IMR-90 (cell line): ENCODE data around the gene NRCAM. TPM values are rescaled to one million over a fixed set of nuclear protein-coding genes. Genes with fewer than 3 reads are reported as not detected.

ENCODE experiments used
- ATAC-seq: fragments of 200-7000 bp; cut with Tn5 transposase; 2 replicates; pipeline ENCODE4 v1.9.1; 2020; ENCODE audit warnings: low read depth, mild to moderate bottlenecking, moderate library complexity
- BruUV-seq: library from RNA; stranded (reverse); fragments of 400-500 nt; replicated peaks from 2 replicates; lab custom pipeline; 2021; lab: Mats Ljungman, UMichigan
- CTCF ChIA-PET: fragments of 300-600 bp; formaldehyde crosslinking; extraction: SDS; loops from one replicate; lab custom pipeline; 2021; ENCODE audit warnings: antibody characterized with exemption; lab: Yijun Ruan, JAX
- POLR2A ChIA-PET: fragments of 300-600 bp; sonication (Branson Sonifier 250); formaldehyde crosslinking; loops from one replicate; lab custom pipeline; 2022; ENCODE audit warnings: antibody characterized with exemption; ENCODE audit not compliant: unreplicated experiment; lab: Charles Lee
- DNase-seq: peaks from one replicate; pipeline ENCODE4 v3.0.0; 2013
- H2AFZ ChIP-seq: replicated peaks from 2 replicates; pipeline ENCODE3; 2013; ENCODE audit warnings: low read length, mild to moderate bottlenecking; ENCODE audit not compliant: poor library complexity
- H2AK5ac ChIP-seq: 2 replicates; pipeline ENCODE4 v1.6.1; 2013; ENCODE audit warnings: low read depth, low read length, inconsistent platforms
- H2AK9ac ChIP-seq: replicated peaks from 2 replicates; pipeline ENCODE3; 2013; ENCODE audit warnings: mild to moderate bottlenecking, low read depth, low read length, moderate library complexity; ENCODE audit not compliant: poor library complexity
- H2BK120ac ChIP-seq: 2 replicates; pipeline ENCODE4 v1.6.1; 2013; ENCODE audit warnings: low read depth, low read length, inconsistent platforms
- H2BK15ac ChIP-seq: 3 replicates; pipeline ENCODE4 v1.6.1; 2013; ENCODE audit warnings: low read depth, low read length, inconsistent platforms
- H2BK20ac ChIP-seq: 2 replicates; pipeline ENCODE4 v1.6.1; 2013; ENCODE audit warnings: low read depth, mild to moderate bottlenecking, inconsistent platforms, low read length, moderate library complexity
- H2BK5ac ChIP-seq: 2 replicates; pipeline ENCODE4 v1.6.1; 2013; ENCODE audit warnings: mild to moderate bottlenecking, low read depth, low read length, inconsistent platforms; ENCODE audit not compliant: poor library complexity, severe bottlenecking
- H3K14ac ChIP-seq: replicated peaks from 2 replicates; pipeline ENCODE4 v1.6.1; 2013; ENCODE audit warnings: low read depth, low read length, inconsistent platforms
- H3K18ac ChIP-seq: 2 replicates; pipeline ENCODE4 v1.6.1; 2013; ENCODE audit warnings: low read depth, low read length, control low read depth
- H3K23ac ChIP-seq: 2 replicates; pipeline ENCODE4 v1.6.1; 2013; ENCODE audit warnings: low read depth, low read length, inconsistent platforms
- H3K27ac ChIP-seq: 2 replicates; pipeline ENCODE4 v1.5.1; 2013; ENCODE audit warnings: mild to moderate bottlenecking, control low read depth, low read length; ENCODE audit not compliant: insufficient read depth
- H3K27me3 ChIP-seq: 2 replicates; pipeline ENCODE4 v1.6.1; 2013; ENCODE audit warnings: low read length; ENCODE audit not compliant: control insufficient read depth, insufficient read depth
- H3K36me3 ChIP-seq: 2 replicates; pipeline ENCODE4 v1.6.1; 2013; ENCODE audit warnings: low read length, mixed read lengths; ENCODE audit not compliant: control insufficient read depth, insufficient read depth
- H3K4ac ChIP-seq: 2 replicates; pipeline ENCODE4 v1.6.1; 2013; ENCODE audit warnings: low read depth, low read length, inconsistent platforms
- H3K4me1 ChIP-seq: 2 replicates; pipeline ENCODE4 v1.6.1; 2013; ENCODE audit warnings: low read length, mixed read lengths; ENCODE audit not compliant: control insufficient read depth, insufficient read depth
- H3K4me2 ChIP-seq: 2 replicates; pipeline ENCODE4 v1.6.1; 2013; ENCODE audit warnings: low read depth, mild to moderate bottlenecking, control low read depth, low read length, moderate library complexity
- H3K4me3 ChIP-seq: 2 replicates; pipeline ENCODE4 v1.5.1; 2013; ENCODE audit warnings: low read depth, mild to moderate bottlenecking, control low read depth, low read length, moderate library complexity; ENCODE audit not compliant: insufficient read depth
- H3K56ac ChIP-seq: 2 replicates; pipeline ENCODE4 v1.6.1; 2013; ENCODE audit warnings: low read length, inconsistent platforms; ENCODE audit not compliant: insufficient read depth; ENCODE audit errors: extremely low read depth
- H3K79me1 ChIP-seq, 2 experiments: 2 replicates each; pipeline ENCODE4 v1.6.1; 2013; ENCODE audit warnings: low read length in 2 of 2, inconsistent platforms in 1 of 2, low read depth in 1 of 2
- H3K9ac ChIP-seq: 2 replicates; pipeline ENCODE4 v1.6.1; 2013; ENCODE audit warnings: low read depth, low read length, control low read depth
- H3K9me1 ChIP-seq: 2 replicates; pipeline ENCODE4 v1.6.1; 2013; ENCODE audit warnings: low read length, inconsistent platforms; ENCODE audit not compliant: insufficient read depth
- H3K9me3 ChIP-seq: 2 replicates; pipeline ENCODE4 v1.6.1; 2013; ENCODE audit warnings: low read length; ENCODE audit not compliant: control insufficient read depth, insufficient read depth
- H4K20me1 ChIP-seq: 2 replicates; pipeline ENCODE4 v1.6.1; 2013; ENCODE audit warnings: low read length, inconsistent platforms; ENCODE audit not compliant: insufficient read depth
- H4K5ac ChIP-seq: 2 replicates; pipeline ENCODE4 v1.6.1; 2013; ENCODE audit warnings: mild to moderate bottlenecking, low read depth, low read length, control low read depth
- H4K8ac ChIP-seq, 2 experiments: 2 replicates each; pipeline ENCODE4 v1.6.1; 2013; ENCODE audit warnings: low read depth in 2 of 2, low read length in 2 of 2, control low read depth in 1 of 2, inconsistent platforms in 1 of 2
- H4K91ac ChIP-seq: 2 replicates; pipeline ENCODE4 v1.6.1; 2013; ENCODE audit warnings: low read depth, low read length, inconsistent platforms; ENCODE audit not compliant: insufficient read depth
- BHLHE40 ChIP-seq: fragments of 150-350 bp; IDR thresholded peaks from 2 replicates; pipeline ENCODE4 v1.6.1; 2016; ENCODE audit warnings: mild to moderate bottlenecking, low read depth, low read length
- CEBPB ChIP-seq: IDR thresholded peaks from 2 replicates; pipeline ENCODE4 v1.6.1; 2012; ENCODE audit warnings: low read depth, low read length, improper control_type of control experiment
- CHD1 ChIP-seq: IDR thresholded peaks from 2 replicates; pipeline ENCODE4 v1.6.1; 2012; ENCODE audit warnings: low read depth, low read length, improper control_type of control experiment
- FOS ChIP-seq: fragments of 150-350 bp; IDR thresholded peaks from 2 replicates; pipeline ENCODE4 v1.6.1; 2016; ENCODE audit warnings: low read depth, low read length
- MAFK ChIP-seq: IDR thresholded peaks from 2 replicates; pipeline ENCODE4 v1.6.1; 2012; ENCODE audit warnings: low read depth, low read length, improper control_type of control experiment
- MAZ ChIP-seq: IDR thresholded peaks from 2 replicates; pipeline ENCODE4 v1.6.1; 2012; ENCODE audit warnings: low read depth, mild to moderate bottlenecking, low read length, improper control_type of control experiment, moderate library complexity, borderline replicate concordance
- MXI1 ChIP-seq: IDR thresholded peaks from 2 replicates; pipeline ENCODE4 v1.6.1; 2012; ENCODE audit warnings: low read depth, mild to moderate bottlenecking, low read length, moderate library complexity, borderline replicate concordance
- NFE2L2 ChIP-seq: fragments of 150-350 bp; IDR thresholded peaks from 2 replicates; pipeline ENCODE4 v1.6.1; 2016; ENCODE audit warnings: low read depth, mild to moderate bottlenecking, low read length
- POLR2A ChIP-seq: IDR thresholded peaks from 2 replicates; pipeline ENCODE4 v1.6.1; 2012; ENCODE audit warnings: mild to moderate bottlenecking, low read depth, low read length
- RAD21 ChIP-seq: IDR thresholded peaks from 2 replicates; pipeline ENCODE4 v1.6.1; 2012; ENCODE audit warnings: low read length, improper control_type of control experiment
- RCOR1 ChIP-seq: IDR thresholded peaks from 2 replicates; pipeline ENCODE4 v1.6.1; 2012; ENCODE audit warnings: mild to moderate bottlenecking, low read length, improper control_type of control experiment; ENCODE audit not compliant: insufficient replicate concordance
- RFX5 ChIP-seq: IDR thresholded peaks from 2 replicates; pipeline ENCODE4 v1.8.0; 2012; ENCODE audit warnings: low read depth, mild to moderate bottlenecking, low read length, moderate library complexity
- SMC3 ChIP-seq: fragments of 150-350 bp; IDR thresholded peaks from 2 replicates; pipeline ENCODE4 v1.6.1; 2016; ENCODE audit warnings: low read depth, mild to moderate bottlenecking, antibody characterized with exemption, low read length, moderate library complexity
- WGBS, 2 experiments: methylation state at CpG; one replicate each; pipeline versions ENCODE4 v1.1.5 to v1.1.7; 2013; ENCODE audit warnings: missing lambda C conversion rate in 2 of 2; ENCODE audit not compliant: insufficient read length in 1 of 2; ENCODE audit errors: extremely low coverage in 2 of 2; 5-methylcytosine and 5-hydroxymethylcytosine counted together
- dilution Hi-C: fragments of 300-500 bp; cut with HindIII; formaldehyde crosslinking; loops from one replicate; pipeline ENCODE4 v1.14.3; 2018; ENCODE audit warnings: low sequenced_read_pairs; ENCODE audit not compliant: unreplicated experiment
- in situ Hi-C: fragments of 300-500 bp; cut with MboI; formaldehyde crosslinking; loops from 3 replicates; pipeline ENCODE4 v1.14.3; 2019; ENCODE audit warnings: low sequenced_read_pairs, inconsistent platforms, mixed read lengths
- intact Hi-C: fragments of 100-400 bp; cut with micrococcal nuclease; formaldehyde crosslinking; loops from 2 replicates; pipeline ENCODE4 v1.10.0; 2022
- polyA plus RNA-seq, 3 experiments: library from polyadenylated mRNA; depleted of rRNA; stranded (reverse); fragments of >200 nt; gene quantifications; 2 replicates each; pipeline ENCODE4 v1.2.3, GENCODE V29; 2012; ENCODE audit warnings: low replicate concordance in 1 of 3
- total RNA-seq: library from RNA; depleted of rRNA; stranded (reverse); fragments of >200 nt; gene quantifications from 2 replicates; pipeline ENCODE4 v1.2.3, GENCODE V29; 2012
- TF ChIP-seq, protein P1 (sequence below): fragments of 150-350 bp; IDR thresholded peaks from 2 replicates; pipeline ENCODE4 v1.6.1; 2017; ENCODE audit warnings: mild to moderate bottlenecking, antibody characterized with exemption, low read length, low read depth
- TF ChIP-seq, protein P2 (sequence below): conservative IDR thresholded peaks from 2 replicates; pipeline ENCODE4 v1.5.1; 2012; ENCODE audit warnings: mild to moderate bottlenecking, low read depth, low read length, improper control_type of control experiment
- TF ChIP-seq, protein P3 (sequence below): fragments of 150-350 bp; IDR thresholded peaks from 2 replicates; pipeline ENCODE4 v1.6.1; 2016; ENCODE audit warnings: low read depth, mild to moderate bottlenecking, low read length, moderate library complexity, borderline replicate concordance

NRCAM gene
- total and polyA plus RNA-seq, 2 of the 4 experiments (the other 2 are of a cell fraction): 0.46 to 1.1 TPM

DNA sequence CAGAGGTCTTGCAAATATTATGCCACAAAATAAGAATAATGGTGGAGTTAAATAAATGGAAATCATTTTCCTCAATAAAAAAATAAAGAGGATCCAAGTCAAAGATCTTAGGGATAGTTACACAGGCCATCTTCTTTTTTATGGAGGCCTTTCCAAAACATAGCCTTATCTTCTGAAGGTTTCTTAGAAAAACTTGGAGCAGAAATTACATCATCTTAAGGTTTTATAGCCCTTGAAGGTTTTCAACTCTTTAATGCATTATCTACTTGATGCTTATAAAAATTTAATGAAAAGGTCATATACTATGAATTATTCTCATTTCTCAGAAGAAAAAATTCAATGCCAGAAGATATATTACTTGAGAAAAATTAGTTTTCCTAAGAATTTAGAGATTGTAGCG lies 231.8 kb downstream of the NRCAM start:
- H3K27me3 ChIP-seq: no peaks in the 10 kb centered on the region
- H4K8ac ChIP-seq: no peak overlapping the region
- H3K4me1 ChIP-seq: no peaks in the 10 kb centered on the region; the same call in 1 of the 2 replicates
- H2AK5ac ChIP-seq: no peak overlapping the region
- no CpG with 5 or more reads among the region's 1 CpG for WGBS, 2 experiments
- no peak overlapping the region for H3K4me3 ChIP-seq
- H3K56ac ChIP-seq: no peak overlapping the region
- H3K36me3 ChIP-seq: no peaks in the 10 kb centered on the region
- no peak overlapping the region for H4K91ac ChIP-seq
- no peak for DNase-seq
- in situ Hi-C loops: no loop called here
- H4K5ac ChIP-seq: no peak overlapping the region
- H3K14ac ChIP-seq: no peak overlapping the region
- H4K20me1 ChIP-seq: no peaks in the 10 kb centered on the region
- H3K9me3 ChIP-seq: no peaks in the 10 kb centered on the region
- ChIA-PET CTCF (no interaction called here), POLR2A (no interaction called here)
- no peak overlapping the region for H2BK20ac ChIP-seq
- TF ChIP-seq, protein P1, sequence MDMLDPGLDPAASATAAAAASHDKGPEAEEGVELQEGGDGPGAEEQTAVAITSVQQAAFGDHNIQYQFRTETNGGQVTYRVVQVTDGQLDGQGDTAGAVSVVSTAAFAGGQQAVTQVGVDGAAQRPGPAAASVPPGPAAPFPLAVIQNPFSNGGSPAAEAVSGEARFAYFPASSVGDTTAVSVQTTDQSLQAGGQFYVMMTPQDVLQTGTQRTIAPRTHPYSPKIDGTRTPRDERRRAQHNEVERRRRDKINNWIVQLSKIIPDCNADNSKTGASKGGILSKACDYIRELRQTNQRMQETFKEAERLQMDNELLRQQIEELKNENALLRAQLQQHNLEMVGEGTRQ: no peak
- no peak for TF ChIP-seq RFX5
- no peak for TF ChIP-seq MAFK
- no peak for TF ChIP-seq POLR2A
- no peak for TF ChIP-seq MAZ
- TF ChIP-seq, protein P2, sequence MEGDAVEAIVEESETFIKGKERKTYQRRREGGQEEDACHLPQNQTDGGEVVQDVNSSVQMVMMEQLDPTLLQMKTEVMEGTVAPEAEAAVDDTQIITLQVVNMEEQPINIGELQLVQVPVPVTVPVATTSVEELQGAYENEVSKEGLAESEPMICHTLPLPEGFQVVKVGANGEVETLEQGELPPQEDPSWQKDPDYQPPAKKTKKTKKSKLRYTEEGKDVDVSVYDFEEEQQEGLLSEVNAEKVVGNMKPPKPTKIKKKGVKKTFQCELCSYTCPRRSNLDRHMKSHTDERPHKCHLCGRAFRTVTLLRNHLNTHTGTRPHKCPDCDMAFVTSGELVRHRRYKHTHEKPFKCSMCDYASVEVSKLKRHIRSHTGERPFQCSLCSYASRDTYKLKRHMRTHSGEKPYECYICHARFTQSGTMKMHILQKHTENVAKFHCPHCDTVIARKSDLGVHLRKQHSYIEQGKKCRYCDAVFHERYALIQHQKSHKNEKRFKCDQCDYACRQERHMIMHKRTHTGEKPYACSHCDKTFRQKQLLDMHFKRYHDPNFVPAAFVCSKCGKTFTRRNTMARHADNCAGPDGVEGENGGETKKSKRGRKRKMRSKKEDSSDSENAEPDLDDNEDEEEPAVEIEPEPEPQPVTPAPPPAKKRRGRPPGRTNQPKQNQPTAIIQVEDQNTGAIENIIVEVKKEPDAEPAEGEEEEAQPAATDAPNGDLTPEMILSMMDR: no peak
- no peak for TF ChIP-seq CEBPB
- no peak for TF ChIP-seq BHLHE40
- TF ChIP-seq CHD1: no peak
- TF ChIP-seq NFE2L2: no peak
- TF ChIP-seq, protein P3, sequence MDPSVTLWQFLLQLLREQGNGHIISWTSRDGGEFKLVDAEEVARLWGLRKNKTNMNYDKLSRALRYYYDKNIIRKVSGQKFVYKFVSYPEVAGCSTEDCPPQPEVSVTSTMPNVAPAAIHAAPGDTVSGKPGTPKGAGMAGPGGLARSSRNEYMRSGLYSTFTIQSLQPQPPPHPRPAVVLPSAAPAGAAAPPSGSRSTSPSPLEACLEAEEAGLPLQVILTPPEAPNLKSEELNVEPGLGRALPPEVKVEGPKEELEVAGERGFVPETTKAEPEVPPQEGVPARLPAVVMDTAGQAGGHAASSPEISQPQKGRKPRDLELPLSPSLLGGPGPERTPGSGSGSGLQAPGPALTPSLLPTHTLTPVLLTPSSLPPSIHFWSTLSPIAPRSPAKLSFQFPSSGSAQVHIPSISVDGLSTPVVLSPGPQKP: no peak
- TF ChIP-seq RAD21: no peak
- no peak for TF ChIP-seq MXI1
- no peak for TF ChIP-seq FOS
- TF ChIP-seq SMC3: no peak
- TF ChIP-seq RCOR1: no peak
- no peak overlapping the region for H3K23ac ChIP-seq
- H3K18ac ChIP-seq: no peak overlapping the region
- H2BK120ac ChIP-seq: no peak overlapping the region
- dilution Hi-C loops: no loop called here
- no peak overlapping the region for H3K4ac ChIP-seq
- intact Hi-C loops: no loop called here
- ATAC-seq: no peak
- no peak overlapping the region for H2BK5ac ChIP-seq
- no peak overlapping the region for H2BK15ac ChIP-seq
- no peak overlapping the region for H2AFZ ChIP-seq
- H3K9me1 ChIP-seq: peaks cover 4% of the 10 kb centered on the region; the same call in 1 of the 2 replicates
- no TSS peak for BruUV-seq
- H3K4me2 ChIP-seq: no peak overlapping the region
- no peak overlapping the region for H3K27ac ChIP-seq
- H2AK9ac ChIP-seq: no peak overlapping the region
- no peaks in the 10 kb centered on the region for H3K79me1 ChIP-seq
- no peak overlapping the region for H3K9ac ChIP-seq
